Smooth muscle cell (in vitro differentiated cells): Measurements from ENCODE around the gene GCNT4. TPM values are rescaled to one million over a fixed set of nuclear protein-coding genes. Genes with fewer than 3 reads are reported as not detected.
A peak's percentile ranks its signal among the peaks of the same experiment; 100 is the strongest.

Experiments
- DNase-seq: peaks from one replicate; lab custom pipeline; 2025; ENCODE audit not compliant: unreplicated experiment; lab: John Stamatoyannopoulos, UW
- H2AFZ ChIP-seq: fragments of 200-600 bp; sonication (generic); 2 replicates; pipeline ENCODE4 v1.6.0; 2016; ENCODE audit warnings: antibody characterized with exemption, low read depth, mild to moderate bottlenecking
- H3F3A ChIP-seq: fragments of 200-600 bp; sonication (generic); 2 replicates; pipeline ENCODE4 v1.6.0; 2017; ENCODE audit warnings: antibody characterized with exemption, low read depth
- H3K27ac ChIP-seq: fragments of 200-600 bp; sonication (generic); 2 replicates; pipeline ENCODE4 v1.5.1; 2016; ENCODE audit warnings: low read depth, mild to moderate bottlenecking
- H3K27me3 ChIP-seq: fragments of 200-600 bp; sonication (generic); 2 replicates; pipeline ENCODE4 v1.6.1; 2016; ENCODE audit warnings: low read depth, mild to moderate bottlenecking
- H3K36me3 ChIP-seq: fragments of 200-600 bp; sonication (generic); 2 replicates; pipeline ENCODE4 v1.5.1; 2016; ENCODE audit warnings: low read depth
- H3K4me1 ChIP-seq: fragments of 200-600 bp; sonication (generic); 2 replicates; pipeline ENCODE4 v1.5.1; 2016; ENCODE audit warnings: low read depth
- H3K4me2 ChIP-seq: fragments of 200-600 bp; sonication (generic); 2 replicates; pipeline ENCODE4 v1.6.0; 2016; ENCODE audit warnings: mild to moderate bottlenecking
- H3K4me3 ChIP-seq: fragments of 200-600 bp; sonication (generic); 2 replicates; pipeline ENCODE4 v1.5.1; 2016; ENCODE audit warnings: mild to moderate bottlenecking
- H3K79me2 ChIP-seq: fragments of 200-600 bp; sonication (generic); 2 replicates; pipeline ENCODE4 v1.6.0; 2016; ENCODE audit warnings: low read depth, mild to moderate bottlenecking
- H3K9ac ChIP-seq: fragments of 200-600 bp; sonication (generic); 2 replicates; pipeline ENCODE4 v1.6.0; 2016; ENCODE audit warnings: low read depth
- H3K9me3 ChIP-seq: fragments of 200-600 bp; sonication (generic); replicated peaks from 2 replicates; pipeline ENCODE4 v1.5.1; 2016; ENCODE audit warnings: low read depth
- H4K20me1 ChIP-seq: fragments of 200-600 bp; sonication (generic); 2 replicates; pipeline ENCODE4 v1.6.0; 2016; ENCODE audit warnings: low read depth
- CTCF ChIP-seq: fragments of 200-600 bp; sonication (generic); IDR thresholded peaks from 2 replicates; pipeline ENCODE4 v1.5.1; 2017; ENCODE audit warnings: borderline replicate concordance, mild to moderate bottlenecking, antibody characterized with exemption; ENCODE audit not compliant: insufficient read depth, poor library complexity, severe bottlenecking
- WGBS: methylation state at CpG from one replicate; pipeline ENCODE4 v1.1.7; 2016; ENCODE audit warnings: low lambda C conversion rate; 5-methylcytosine and 5-hydroxymethylcytosine counted together
- polyA plus RNA-seq: library from polyadenylated mRNA; unstranded; fragments of >200 nt; fragmentation: Nextera tagmentation; extraction: Ambion mirVana; gene quantifications from 2 replicates; pipeline ENCODE4 v1.2.1, GENCODE V29; 2016
- total RNA-seq: library from RNA; depleted of rRNA; stranded (reverse); fragments of >200 nt; gene quantifications from 2 replicates; pipeline ENCODE4 v1.2.3, GENCODE V29; 2014

The GCNT4 gene
- total and polyA plus RNA-seq, 2 experiments from 2014 or later, result 0.54 to 15.6 TPM

- no peaks in the 10 kb centered on the region for H3K27me3 ChIP-seq
- no peak overlapping the region for H3K4me3 ChIP-seq
- H2AFZ ChIP-seq, result no peak overlapping the region
- H3K79me2 ChIP-seq, result no peaks in the 10 kb centered on the region
- H3F3A ChIP-seq, result no peaks in the 10 kb centered on the region
- H3K4me2 ChIP-seq, result no peak overlapping the region
- no peaks in the 10 kb centered on the region for H3K9me3 ChIP-seq
- DNase-seq, result no peak
- H3K4me1 ChIP-seq, result no peaks in the 10 kb centered on the region
- H3K36me3 ChIP-seq, result no peaks in the 10 kb centered on the region
- no peak for TF ChIP-seq CTCF
- WGBS, result 93% methylated on average over 5 of the region's 5 CpGs
- no peak overlapping the region for H3K27ac ChIP-seq
- no peak overlapping the region for H3K9ac ChIP-seq
- no peaks in the 10 kb centered on the region for H4K20me1 ChIP-seq
Measured at GRCh38 chr5:75078027-75078426, 25.7 kb upstream of the GCNT4 start.

GRCh38 chr5:75072061-75072460 lies 19.7 kb upstream of the GCNT4 start:
- Histone ChIP-seq H3K4me2 (no peak overlapping the region), H3K4me1 (no peaks in the 10 kb centered on the region), H3K9me3 (no peaks in the 10 kb centered on the region), H3K79me2 (no peaks in the 10 kb centered on the region), H3K27me3 (no peaks in the 10 kb centered on the region), H4K20me1 (no peaks in the 10 kb centered on the region), H2AFZ (no peak overlapping the region), H3K4me3 (no peak overlapping the region), H3K36me3 (no peaks in the 10 kb centered on the region), H3K9ac (no peak overlapping the region), H3F3A (no peaks in the 10 kb centered on the region), H3K27ac (peak overlapping the region; percentile 59)
- DNase-seq, result no peak
- TF ChIP-seq CTCF, result no peak

- Histone ChIP-seq H3F3A (no peaks in the 10 kb centered on the region), H4K20me1 (no peaks in the 10 kb centered on the region), H2AFZ (no peak overlapping the region), H3K4me2 (no peak overlapping the region), H3K9me3 (no peaks in the 10 kb centered on the region), H3K4me3 (no peak overlapping the region), H3K79me2 (no peaks in the 10 kb centered on the region), H3K9ac (no peak overlapping the region), H3K27ac (no peak overlapping the region), H3K27me3 (no peaks in the 10 kb centered on the region), H3K4me1 (no peaks in the 10 kb centered on the region), H3K36me3 (no peaks in the 10 kb centered on the region)
- no peak for DNase-seq
- no peak for TF ChIP-seq CTCF
Measured at GRCh38 chr5:75071100-75071499, 18.7 kb upstream of the GCNT4 start.

GRCh38 chr5:75067434-75067833 lies 15.1 kb upstream of the GCNT4 start:
- no peaks in the 10 kb centered on the region for H3K9me3 ChIP-seq
- no peaks in the 10 kb centered on the region for H4K20me1 ChIP-seq
- no peak for DNase-seq
- H3K4me1 ChIP-seq, result no peaks in the 10 kb centered on the region
- H3K9ac ChIP-seq, result no peak overlapping the region
- no peak overlapping the region for H3K4me3 ChIP-seq
- H3K27me3 ChIP-seq, result no peaks in the 10 kb centered on the region
- WGBS, result 96% methylated on average over 3 of the region's 3 CpGs
- H2AFZ ChIP-seq, result no peak overlapping the region
- H3K4me2 ChIP-seq, result no peak overlapping the region
- TF ChIP-seq CTCF, result no peak
- no peak overlapping the region for H3K27ac ChIP-seq
- no peaks in the 10 kb centered on the region for H3K36me3 ChIP-seq
- H3K79me2 ChIP-seq, result no peaks in the 10 kb centered on the region
- no peaks in the 10 kb centered on the region for H3F3A ChIP-seq
